CMK (cell line): ENCODE data around the gene RBM4.

ENCODE experiments used
- DNase-seq: peaks from one replicate; pipeline ENCODE4 v3.0.0-alpha.2; 2010; ENCODE audit warnings: low read depth

Gene RBM4

GRCh38 chr11:66689661-66690590 is 51.4 kb downstream of the RBM4 start:
- DNase-seq = no peak

- no peak for DNase-seq
Observed at GRCh38 chr11:66691311-66691980, 52.9 kb downstream of the RBM4 start.

DNA sequence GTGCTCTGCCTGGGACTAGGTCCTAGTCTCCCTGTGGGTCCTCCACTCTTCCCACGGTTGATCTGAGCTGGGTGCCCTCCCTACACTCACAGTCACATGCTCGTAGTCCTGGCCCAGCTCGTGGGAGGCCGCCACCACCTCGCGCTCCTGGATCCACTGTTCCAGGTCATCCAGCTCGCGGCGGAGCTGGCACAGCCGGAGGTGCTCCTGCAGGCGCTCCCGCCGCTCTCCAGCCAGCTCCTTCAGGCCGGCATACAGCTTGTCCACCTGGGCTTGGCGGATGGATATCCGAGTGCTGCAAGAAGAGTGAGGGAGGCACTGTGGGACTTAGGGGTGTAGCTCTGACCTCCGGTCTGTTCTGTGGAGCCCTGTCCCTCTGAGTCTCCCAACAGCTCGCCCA is 53.9 kb downstream of the RBM4 start:
- DNase-seq = no peak

DNA sequence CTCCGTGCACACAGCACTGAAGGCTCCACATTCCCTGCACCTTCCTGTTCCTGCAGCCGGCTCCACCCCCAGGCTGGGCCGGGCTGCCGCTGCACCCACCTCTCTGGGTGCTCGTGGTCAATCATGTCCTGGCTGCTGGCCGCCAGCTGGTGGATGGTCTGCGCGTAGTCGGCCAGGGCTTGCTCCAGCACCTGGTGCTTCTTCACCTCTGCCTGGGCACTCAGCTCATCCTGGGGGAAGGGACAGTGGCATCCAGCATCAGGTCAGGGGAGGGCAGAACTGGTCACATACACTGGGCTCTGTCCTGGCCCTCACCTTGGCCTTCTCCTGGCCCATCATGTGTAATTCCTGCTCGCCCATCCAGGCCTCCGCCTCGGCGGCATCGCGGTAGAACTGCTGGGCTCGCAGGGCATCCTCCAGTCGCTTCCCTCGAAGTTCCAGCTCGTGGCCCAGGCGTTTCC is 54.4 kb downstream of the RBM4 start:
- DNase-seq = no peak

DNA sequence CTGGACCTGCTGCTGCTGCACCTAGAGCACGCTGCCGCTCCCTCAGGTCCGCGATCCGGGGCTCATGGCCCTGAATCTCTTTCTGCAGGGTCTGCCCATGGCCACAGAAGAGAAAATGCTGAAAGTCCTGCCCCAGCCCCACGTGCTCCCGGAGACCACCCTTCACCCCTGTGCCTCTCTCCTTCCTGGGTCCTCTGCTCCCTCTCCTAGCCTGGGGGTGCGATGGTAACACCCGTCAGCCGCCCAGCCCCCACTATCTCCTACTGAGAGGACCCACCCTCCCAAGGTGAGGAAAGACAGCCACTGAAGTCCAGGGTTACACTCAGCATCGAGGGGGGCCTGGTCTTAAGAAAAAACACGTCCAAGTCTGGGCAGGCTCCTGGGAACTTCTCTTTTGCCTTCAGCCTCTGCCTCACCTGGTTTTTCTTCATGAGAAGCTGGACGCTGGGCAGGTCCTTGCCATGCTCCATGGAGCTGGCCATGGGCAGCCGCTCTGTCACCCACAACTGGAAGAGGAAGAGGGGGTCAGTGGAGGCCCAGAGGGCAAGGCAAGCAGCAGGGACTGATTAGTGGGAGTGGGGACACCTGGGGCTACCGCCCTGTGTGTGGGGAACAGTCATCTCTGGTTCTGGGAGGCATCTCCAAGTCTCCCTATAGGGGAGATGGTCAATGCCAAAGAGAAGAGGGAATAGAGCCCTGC is 55.0 kb downstream of the RBM4 start:
- DNase-seq = no peak

DNA sequence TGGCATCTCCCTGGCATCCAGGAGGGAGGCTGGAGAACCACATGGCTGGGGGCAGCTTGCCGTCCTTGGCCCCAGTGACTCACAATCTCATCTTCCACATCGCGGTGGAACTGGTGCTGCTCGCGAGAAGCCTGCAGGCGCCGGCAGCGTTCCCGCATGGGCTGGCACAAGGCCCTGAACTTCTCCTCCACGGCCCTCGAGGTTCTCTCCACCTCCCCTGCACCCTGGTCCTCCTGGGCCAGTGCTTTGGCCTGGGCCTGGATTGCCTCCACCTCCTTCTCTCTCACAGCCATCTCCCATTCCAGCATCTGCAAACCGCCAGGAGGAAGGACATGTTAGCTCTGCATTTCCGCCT is 55.5 kb downstream of the RBM4 start:
- no peak for DNase-seq

DNA sequence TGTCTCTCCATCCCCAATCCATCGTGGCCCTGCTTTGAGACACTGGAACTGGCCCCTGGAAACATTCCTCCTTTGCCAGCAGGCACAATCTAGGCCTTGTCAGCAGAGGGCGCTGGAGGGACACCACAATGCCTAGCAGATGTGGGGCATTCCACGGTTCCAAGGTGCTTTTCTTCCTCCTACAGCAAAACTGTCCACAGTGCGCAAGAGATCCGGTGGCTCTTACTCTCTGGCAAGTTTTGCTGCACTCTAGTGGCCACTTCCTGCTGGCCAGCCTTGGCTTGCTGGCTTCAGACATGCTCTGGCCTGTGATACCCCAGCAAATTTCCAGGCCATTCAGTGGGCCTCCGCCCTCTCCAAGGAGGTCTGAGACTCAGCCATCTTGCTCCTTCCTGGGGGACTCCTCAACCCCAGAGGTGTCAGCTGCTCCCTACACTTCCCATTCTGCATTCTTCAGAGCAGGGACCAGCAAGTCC is 56.3 kb downstream of the RBM4 start:
- peak; percentile 92 for DNase-seq
